Measurements from ENCODE around the gene HS3ST6.
"Not testable (repeated sequence)": the region's sequence is repeated elsewhere in the genome, so short reads cannot be mapped to it uniquely, and the experiment has no call there.

Gene HS3ST6

DNA sequence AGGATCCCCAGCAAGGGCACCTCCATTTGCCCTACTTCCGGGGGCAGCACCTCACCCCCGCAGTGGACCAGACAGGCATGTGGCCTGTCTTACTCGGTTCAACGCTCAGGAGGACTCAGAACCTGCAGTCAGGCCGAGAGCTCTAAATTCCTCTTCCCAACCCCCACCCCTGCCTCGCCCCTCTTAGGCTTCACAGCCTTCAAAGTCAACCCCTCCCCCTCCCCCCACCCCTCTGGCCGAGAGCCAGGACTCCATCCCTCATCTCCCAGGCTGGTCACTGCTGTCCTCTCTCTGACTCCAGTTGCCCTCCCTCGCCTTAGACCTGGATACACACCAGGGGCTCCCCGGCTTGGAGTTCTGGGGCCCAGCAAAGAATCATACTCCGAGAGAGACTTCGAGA lies 8.1 kb upstream of the HS3ST6 start:
- DNase-seq (ENCODE audit: low read depth in 2 of 2) = no peak

DNA sequence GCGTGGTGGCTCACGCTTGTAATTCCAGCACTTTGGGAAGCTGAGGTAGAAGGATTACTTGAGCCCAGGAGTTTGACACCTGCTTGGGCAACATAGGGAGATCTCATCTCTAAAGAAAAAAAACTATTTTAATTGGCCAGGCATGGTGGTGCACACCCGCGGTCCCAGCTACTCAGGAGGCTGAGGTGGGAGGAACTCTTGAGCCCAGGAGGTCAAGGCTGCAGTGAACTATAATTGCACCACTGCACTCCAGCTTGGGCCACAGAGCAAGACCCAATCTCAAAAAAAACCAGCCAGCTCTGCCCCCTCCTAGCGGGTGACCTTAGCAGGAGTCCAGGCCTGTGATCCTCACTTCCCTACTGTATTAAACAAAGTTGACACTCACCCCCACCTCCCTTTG lies 5.9 kb upstream of the HS3ST6 start:
- no peak for DNase-seq (ENCODE audit: low read depth in 2 of 2)

DNA sequence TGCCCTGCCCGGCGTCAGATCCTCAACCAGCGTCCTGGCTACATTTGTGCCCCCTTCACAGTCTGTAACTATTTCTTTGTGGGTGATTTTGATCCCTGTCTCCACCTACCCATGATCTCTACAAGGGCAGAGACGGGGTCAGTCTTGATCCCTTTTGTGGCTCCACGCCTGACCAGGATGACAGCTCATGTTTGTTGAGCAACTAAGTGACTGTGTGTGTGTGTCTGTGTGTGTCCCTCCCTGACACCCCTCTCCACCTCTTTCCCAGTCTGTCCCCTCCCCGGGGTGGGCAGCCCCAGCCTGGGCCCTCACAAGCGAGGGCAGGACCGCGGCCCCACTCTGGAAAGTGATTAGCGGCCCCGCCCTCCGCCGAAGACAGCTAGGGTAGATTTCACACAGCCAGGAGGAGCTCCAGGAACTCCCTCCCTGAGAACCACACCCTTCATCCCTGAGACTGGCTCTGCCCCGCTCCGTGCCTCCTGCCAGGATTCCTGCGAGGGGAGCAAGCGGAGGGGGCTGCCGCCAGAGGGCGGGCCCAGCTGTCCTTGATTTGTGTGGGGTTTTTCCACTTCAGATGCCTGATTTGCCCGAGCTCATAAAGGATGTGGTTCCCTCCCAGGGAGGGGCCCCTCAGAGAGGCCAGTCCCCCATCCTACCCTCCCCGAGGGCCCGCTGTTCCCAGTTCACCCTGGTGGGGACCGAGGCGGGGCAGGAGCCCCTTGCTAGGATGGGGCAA lies 5.3 kb upstream of the HS3ST6 start:
- no peak for DNase-seq (ENCODE audit: low read depth in 2 of 2)

DNA sequence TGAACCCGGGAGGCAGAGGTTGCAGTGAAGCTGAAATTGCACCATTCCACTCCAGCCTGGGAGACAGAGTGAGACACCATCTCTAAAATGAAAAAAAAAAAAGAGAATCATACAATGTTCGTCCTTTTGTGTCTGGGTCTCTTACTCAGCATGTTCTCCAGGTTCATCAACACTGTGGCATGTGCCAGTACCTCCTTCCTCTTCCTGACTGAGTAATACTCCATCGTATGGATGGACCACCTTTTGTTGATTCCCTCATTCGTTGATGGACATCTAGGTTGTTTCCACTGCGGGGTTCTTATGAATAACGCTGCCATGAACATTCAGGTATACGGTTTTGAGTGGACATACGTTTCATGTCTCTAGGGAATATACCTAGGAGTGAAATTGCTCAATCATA lies 4.1 kb upstream of the HS3ST6 start:
- DNase-seq (ENCODE audit: low read depth in 2 of 2) = no peak

DNA sequence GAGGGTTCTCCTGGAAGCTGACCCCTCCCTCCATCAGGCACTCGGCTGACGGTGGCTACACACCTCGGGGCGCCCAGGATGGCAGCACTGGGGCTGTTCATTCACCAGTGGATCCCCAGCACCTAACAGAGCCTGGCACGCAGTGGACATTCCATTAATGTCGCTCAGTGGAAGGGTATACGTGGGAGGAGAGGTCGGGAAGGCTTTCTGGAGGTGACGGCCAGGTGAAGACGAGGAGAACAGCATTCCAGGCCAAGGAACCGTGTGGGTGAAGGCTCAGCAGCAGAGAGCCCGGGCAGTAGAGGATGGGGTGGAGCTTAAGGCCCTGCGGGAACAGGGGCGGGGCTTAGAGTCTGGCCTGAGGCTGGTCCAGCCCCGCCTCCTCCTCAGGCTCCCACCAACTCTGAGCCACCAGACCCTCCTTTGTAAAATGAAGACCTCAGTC lies 2.5 kb upstream of the HS3ST6 start:
- peak in 1 of 2 donors; percentile 15 for DNase-seq (ENCODE audit: low read depth in 2 of 2)

DNA sequence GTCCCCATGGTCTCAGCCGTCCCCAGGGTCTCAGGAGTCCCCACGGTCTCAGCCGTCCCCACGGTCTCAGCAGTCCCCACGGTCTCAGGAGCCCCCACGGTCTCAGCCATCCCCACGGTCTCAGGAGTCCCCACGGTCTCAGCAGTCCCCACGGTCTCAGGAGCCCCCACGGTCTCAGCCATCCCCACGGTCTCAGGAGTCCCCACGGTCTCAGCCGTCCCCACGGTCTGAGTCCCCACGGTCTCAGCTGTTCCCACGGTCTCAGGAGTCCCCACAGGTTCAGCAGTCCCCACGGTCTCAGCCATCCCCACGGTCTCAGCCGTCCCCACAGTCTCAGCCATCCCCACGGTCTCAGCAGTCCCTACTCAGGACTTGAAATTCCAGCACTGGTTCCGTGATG lies 1.9 kb upstream of the HS3ST6 start:
- DNase-seq (ENCODE audit: low read depth in 2 of 2) = not testable (repeated sequence)

DNA sequence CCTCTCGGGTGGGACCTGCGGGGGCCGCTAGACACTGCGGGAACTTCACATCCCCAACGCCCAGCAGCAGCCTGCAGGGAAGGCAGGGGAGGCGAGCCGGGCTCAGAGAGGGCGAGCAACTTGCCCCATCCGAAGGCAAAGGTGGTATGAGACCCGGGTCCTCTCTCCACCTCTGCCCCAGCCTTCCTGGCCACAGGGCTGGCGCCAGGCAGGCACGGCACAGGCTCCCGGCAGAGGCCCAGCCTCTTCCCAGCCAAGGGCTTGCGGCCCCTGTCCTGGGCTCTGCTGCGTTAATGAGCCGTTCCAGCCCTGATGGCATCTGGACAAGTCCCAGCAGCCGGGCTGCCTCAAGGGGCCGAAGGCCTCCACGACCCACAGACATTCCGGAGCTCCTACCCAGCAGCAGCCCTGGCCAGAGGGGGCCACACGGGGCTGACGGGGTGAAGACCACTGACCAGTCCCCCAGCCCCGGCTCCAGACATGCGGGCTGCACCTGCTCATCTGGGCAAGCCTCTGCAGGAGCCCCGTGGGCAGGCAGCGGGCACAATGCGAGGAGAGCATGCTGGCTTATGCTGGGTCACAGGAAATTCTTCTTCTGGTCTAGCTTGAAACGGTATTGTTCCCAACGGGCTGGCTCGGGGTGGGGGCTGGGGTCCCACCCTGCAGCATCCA lies 1.2 kb upstream of the HS3ST6 start:
- no peak for DNase-seq (ENCODE audit: low read depth in 2 of 2)

DNA sequence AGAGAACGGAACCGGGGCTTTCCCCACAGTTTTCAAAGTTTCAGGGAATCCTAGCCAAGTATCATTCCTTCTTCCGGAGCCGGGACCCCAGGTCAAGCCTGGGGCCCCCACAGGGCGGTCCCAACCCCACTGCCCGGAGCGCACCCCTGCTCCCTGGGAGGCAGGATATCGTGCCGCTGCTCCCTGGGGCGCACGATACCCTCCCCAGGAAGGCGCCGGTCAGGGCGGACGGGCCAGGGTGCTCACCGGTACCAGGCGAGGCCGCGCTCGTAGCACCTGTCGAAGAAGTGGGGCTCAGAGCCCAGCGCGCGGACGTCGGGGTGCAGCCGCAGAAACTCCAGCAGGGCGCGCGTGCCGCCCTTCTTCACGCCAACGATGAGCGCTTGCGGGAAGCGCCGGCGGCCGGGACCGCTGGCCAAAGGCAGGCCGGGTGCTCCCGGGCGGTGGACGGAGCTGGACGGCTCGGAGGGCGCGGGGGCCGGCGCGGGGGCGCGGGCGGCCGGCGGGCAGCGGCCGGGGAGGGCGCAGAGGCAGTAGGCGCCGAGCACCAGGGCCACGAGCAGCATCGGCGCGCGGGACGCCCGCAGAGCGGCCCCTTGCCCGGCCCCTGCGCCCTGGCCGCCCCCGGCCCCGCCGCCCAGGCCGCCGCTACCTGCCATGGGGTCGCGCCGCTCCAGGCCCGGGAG lies 407 bp downstream of the HS3ST6 start:
- no peak for DNase-seq (ENCODE audit: low read depth in 2 of 2)

DNA sequence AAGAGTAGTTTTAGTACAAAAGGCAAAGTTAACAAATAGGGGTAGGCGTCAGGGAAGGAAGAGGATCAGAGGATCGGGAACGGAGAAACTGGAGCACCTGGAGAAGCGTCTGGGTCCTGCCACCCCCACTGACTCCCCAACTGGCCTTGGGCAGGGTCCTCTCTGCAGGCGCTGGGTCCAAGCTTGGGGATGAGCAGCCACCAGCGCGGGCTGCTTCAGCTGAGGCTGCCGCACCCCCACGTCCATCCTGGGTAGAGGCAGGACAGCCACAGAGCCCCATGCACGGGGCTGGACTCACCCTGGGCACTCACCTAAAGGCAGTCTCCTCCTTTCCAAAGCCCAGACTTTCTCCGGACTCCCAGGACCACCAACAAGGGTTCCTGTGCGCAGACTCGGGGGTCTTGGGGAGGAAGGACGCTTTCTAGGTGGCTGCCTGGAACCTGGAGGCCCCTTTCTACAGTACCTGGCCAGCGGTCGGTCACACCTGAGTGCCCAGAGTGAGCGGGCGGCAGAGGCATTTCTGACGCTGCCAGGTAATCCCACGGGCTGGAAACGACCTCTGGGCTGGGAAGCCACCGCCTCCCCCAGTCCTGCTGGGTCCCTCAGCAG lies 1.1 kb downstream of the HS3ST6 start:
- DNase-seq (ENCODE audit: low read depth in 2 of 2) = no peak

DNA sequence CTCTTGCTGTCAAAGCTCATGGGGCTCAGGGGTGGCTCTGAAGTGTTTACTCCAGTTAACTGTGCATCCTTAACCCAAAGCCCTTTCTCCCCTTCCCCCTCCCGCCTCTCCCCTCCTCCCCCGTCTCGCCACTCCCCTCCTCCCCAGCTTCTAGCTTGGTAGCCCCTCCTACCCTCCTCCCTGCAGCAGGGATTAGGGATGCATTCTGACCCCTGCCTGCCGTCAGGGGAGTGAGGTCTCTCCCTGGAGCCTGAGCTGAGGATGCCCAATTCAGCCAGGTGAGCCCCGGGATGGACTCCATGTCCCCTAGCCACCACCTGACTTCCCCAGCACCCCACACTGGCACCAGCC lies 1.6 kb downstream of the HS3ST6 start:
- no peak for DNase-seq (ENCODE audit: low read depth in 2 of 2)

DNA sequence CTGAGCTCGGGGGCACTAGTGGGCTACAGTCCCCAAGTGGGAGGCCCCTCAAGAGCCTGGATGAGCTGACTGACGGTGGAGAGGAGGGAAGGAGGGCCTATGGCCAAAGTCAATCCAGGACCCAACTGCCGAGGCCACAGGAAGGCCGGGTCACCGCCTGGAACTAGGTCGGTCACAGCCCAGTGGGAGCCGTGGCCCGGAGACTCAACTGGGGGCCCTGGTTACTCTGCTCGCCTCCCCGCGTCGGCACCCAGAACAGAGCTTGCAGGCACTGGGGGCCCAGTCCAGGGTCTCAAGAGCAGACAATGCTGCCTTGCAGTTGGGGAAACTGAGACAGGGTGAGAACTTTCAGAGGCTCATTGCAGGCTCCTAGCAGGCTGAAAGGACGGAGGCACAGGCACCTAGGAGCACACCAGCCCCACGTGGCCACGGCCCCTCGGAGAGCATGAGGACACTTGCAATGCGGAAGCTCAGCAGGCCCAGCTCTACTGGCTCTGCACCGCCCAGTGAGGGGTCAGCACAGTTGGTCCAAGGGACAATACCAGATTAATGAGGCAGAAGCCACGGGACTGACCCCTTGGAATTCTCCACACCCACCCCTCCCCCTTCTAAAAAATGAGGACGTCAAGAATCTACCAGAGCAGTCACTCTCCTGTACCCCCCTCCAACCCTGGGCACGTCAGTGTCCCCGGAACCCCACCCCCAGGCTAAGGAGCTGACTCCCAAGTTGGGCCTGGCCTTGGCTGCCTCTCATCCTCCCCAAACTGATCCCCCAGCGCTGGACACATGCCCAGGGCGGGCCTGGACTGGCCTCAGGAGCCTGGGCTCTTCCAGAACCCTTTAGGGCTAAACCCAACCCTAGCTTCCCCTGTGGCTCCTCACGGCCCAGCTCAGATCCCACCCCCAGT lies 2.2 kb downstream of the HS3ST6 start:
- DNase-seq (ENCODE audit: low read depth in 2 of 2) = no peak

DNA sequence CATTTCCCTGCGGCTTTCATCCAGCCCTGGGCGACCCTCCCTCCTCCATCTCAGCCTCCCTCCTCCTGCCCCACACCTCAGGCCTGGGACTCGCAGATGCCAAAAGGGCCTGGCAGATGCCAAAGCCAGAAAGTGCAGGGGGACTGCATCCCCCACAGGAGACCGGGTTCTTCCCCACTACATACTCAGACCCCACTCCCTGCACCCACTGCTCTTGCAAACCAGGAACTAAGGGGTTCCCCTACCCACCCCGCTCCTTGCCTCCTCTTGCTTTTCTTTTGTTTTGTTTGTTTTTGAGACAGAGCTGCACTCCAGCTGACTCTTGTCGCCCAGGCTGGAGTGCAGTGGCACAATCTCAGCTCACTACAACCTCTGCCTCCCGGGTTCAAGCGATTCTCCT lies 3.2 kb downstream of the HS3ST6 start:
- no peak for DNase-seq (ENCODE audit: low read depth in 2 of 2)

DNA sequence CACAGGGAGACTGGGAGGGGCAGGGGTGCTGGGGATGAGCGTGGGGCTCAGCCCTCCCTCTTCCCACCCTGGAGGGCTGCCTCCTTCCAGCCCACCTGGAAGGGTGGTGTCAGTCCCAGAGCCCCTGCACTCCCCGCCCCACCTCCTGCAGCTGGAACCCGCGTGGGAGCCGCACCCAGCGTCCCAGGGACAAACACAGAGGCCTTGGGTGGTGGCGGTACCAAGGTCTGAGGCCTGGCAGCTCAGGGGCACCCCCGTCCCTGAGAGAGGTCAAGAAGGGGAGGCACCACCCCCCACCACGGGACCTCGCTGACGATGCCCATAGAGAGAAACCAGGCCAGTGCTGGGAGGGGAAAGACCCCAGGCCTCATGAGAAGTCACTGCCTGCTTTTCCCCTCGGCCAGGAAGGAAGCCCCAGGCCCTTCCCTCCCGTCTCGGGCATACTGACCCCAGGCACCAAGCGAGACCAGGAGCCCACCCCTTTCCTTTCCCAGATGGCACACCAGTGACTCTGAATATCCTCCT lies 4.1 kb downstream of the HS3ST6 start:
- no peak for DNase-seq (ENCODE audit: low read depth in 2 of 2)

DNA sequence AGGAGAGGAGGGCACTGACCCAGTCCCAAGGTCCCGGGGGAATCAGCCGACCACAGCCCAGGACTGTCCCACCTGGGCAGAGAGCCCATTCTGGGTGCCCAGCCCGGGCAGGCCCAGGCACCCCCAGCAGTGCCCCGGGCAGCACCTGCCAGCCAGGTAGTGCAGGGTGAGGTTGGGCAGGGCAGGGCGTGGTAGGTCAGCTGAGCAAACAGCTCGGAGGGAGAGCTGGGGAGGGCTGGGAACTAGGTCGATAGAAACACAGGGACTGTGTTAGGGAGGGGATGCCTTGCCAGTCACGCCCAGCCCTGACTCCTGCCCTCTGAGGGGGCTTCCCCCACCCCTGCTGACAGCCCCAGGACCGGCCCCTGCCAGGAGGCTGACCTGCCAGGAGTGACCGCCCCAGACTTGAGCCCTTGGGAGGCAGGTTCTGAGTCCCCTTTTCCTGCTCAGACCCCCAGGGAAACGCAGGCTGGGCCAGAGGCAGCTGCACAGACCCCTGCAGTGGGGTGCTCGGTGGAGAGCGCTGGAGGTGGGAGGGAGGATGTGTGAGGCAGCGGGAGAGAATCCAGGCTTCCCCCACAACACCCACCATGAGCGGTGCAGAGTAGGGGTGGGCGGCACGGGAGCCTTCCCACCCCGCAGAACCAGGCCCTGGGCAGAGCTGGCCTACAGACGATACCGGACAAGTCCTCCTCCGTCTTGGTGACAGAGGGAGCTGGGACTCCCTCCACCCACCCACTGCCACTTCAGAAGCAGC lies 4.7 kb downstream of the HS3ST6 start:
- DNase-seq (ENCODE audit: low read depth in 2 of 2) = no peak

DNA sequence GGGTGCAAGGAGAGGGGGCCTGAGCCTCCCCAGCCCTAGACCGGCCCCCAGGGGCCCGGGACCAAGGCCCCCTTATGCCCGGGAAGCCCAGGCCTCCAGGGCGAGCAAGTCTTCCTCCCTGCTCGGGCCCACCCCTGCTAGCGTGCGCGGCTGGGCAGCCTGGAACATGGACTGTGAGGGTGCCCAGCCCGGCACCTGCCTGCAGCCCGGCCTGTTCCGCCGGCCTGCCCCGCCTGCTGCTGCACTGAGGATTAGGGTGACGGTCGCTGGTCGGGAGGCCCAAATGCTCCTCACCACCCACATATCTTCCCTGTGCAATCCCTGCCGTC lies 6.0 kb downstream of the HS3ST6 start:
- DNase-seq (ENCODE audit: low read depth in 2 of 2) = no peak

DNA sequence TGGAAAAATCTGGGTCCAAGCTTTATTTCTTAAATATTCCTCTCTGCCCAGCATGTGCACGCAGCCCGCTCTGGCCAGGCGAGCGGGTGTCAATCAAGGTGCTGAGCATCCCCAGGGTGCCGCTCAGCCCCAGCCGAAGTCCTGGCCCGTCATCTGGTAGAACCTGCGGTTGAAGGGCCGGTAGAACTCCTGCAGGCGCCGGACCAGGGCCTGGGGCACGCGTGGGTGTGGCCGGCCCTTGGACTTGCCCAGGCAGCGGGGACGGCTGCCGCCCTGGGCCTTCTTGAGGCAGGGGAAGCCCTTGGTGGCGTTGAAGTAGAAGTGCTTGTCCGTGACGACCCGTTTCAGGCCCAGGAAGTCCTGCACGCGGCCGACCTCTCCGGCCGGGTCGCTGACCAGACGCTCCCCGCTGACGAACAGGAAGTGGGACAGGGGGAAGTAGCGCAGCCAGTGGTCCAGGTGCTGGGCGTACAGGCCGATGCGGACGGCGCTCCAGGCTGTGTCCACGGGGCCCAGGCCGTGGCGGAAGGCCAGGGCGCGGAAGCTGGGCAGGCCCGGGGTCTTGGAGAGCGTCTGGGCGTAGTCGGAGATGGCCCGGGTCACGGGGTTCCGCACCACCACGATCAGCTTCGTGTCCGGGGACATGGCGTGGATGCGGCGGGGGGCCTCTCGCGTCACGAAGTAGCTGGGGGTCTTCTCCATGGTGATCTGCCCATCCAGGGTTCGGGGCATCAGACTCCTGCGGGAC lies 6.6 kb downstream of the HS3ST6 start:
- no peak for DNase-seq (ENCODE audit: low read depth in 2 of 2)

DNA sequence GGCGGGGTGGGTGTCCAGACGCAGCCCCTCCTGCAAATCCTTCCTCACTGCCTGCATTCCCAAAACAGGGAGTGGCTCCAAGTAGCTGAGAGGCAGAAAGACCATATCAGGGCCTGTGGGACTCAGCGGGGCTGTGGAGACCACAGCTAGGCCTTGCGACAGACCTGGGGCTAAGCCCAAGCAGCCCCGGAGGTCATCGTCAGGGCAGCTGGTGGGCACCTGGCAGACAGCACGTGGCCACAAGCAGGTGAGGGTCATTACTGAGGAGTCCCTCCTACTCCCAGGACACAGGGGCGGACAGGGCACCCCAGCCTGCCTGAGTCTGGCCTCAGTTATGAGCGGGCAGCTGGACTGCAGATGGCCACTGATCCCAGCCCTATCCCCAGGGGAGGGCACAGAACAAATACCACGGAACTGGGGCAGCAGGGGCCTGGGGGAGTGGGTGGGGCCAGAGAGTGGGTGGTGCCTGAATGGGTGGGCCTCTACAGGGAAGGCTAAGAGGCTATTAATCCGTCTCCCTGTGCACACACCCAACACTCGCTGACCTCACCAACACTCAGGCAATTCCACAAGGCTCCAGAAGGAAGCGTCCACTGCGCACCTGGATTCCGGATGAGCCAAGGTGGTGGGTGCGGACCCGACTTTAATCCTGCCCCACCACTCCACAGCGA lies 8.5 kb downstream of the HS3ST6 start:
- no peak for DNase-seq (ENCODE audit: low read depth in 2 of 2)

DNA sequence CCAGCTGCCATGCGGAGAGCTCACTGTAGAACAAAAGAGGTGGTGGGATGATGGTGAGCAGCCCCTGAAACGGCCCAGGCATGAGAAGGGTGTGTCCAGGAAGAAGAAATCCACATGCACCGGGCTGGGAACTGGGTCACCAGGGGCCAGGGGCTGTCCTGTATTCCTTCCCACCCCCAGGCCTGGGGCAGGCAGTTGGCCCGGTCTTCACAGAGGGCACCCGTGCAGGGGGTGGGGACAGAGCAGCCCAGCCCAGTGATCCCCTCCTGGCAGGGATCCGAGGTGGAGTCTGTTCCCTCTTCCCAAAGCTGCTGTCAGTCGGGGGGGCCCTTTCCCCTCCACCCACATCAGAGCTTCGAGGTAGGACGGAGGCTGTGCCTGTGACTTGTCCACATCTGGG lies 9.2 kb downstream of the HS3ST6 start:
- DNase-seq (ENCODE audit: low read depth in 2 of 2) = no peak

DNA sequence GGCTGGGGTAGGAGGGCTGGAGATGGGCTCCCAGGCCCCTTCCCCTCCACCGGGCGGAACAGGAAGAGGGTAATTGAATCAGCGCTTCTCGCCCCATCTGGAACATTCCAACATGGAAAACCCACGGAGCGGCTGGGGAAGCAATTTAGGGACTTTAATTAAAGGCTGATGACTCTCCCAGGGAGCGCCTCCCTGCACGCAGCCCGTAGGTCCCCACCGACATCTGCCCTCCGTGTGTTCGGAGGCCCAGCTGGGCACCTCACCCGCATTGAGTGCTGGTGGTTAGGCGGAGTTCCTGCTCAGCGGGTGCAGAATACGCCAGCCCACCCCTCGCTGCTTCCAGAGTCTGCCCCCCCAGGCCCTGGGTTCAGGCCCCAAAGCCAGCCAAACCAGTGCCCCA lies 10.0 kb downstream of the HS3ST6 start:
- no peak for DNase-seq (ENCODE audit: low read depth in 2 of 2)
